Measurements from ENCODE around the gene SEMA3C. TPM values are rescaled to one million over a fixed set of nuclear protein-coding genes. Genes with fewer than 3 reads are reported as not detected.
A peak's percentile ranks its signal among the peaks of the same experiment; 100 is the strongest.

Gene SEMA3C
- total and polyA plus RNA-seq, 11 donors, result 11.7 to 110 (median 67.6) TPM

DNA sequence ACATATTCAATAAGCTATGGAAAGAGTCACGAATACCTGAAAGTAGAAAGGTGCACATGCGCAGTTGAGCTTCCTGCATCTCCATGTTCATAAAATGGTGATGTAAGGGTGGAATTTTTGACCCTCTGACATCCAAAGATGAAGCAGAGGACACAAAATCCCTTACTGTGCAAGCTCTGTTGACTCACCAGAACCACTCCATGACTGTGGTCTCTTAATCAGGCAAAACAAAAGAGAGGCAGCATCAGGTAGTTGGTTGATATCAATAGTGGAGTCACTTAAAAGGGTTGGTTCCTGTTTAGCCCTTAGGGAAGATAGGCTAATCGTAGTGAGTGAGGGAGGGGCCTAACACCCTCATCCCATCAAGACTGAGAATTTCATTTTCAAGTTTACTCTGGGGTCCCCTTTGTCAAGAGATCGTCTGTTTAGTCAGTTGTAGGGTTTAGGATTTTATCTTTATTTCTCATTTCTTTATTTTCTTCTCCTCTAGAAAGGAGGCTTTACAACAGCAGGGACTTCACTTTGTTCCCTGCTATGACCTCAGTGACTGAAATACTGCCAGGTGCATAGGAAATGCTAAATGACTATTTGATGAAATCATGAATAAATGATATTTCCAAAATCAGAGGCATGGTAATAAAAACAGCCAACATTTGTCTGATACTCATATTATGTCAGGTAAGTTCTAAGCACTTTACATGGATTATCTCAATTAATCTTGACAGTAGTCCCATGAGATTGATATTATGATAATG lies 182.3 kb downstream of the SEMA3C start:
- peak overlapping the region in 1 of 12 donors; percentile 51 for H3K27ac ChIP-seq
- no peak for TF ChIP-seq POLR2A (IDR thresholded peaks at IDR 0.05)
- TF ChIP-seq, protein P1, sequence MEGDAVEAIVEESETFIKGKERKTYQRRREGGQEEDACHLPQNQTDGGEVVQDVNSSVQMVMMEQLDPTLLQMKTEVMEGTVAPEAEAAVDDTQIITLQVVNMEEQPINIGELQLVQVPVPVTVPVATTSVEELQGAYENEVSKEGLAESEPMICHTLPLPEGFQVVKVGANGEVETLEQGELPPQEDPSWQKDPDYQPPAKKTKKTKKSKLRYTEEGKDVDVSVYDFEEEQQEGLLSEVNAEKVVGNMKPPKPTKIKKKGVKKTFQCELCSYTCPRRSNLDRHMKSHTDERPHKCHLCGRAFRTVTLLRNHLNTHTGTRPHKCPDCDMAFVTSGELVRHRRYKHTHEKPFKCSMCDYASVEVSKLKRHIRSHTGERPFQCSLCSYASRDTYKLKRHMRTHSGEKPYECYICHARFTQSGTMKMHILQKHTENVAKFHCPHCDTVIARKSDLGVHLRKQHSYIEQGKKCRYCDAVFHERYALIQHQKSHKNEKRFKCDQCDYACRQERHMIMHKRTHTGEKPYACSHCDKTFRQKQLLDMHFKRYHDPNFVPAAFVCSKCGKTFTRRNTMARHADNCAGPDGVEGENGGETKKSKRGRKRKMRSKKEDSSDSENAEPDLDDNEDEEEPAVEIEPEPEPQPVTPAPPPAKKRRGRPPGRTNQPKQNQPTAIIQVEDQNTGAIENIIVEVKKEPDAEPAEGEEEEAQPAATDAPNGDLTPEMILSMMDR (IDR thresholded peaks at IDR 0.05), result no peak
- peaks cover 0 to 2% (median 0%) of the 10 kb centered on the region in 12 donors for H3K4me1 ChIP-seq
- intact Hi-C loops (cut with DNase I), result loop anchor here in 1 of 10 donors (10.0 kb wide), 1 partner anchor 178 kb away; the partner anchor contains the start of gene SEMA3C
- WGBS, 4 donors, result 80 to 84% (median 81%) methylated on average over 4 of the region's 4 CpGs
- H3K27me3 ChIP-seq, result no peaks in the 10 kb centered on the region
- DNase-seq, result no peak
- no peak overlapping the region for H3K4me3 ChIP-seq
- no peaks in the 10 kb centered on the region for H3K36me3 ChIP-seq
- peak in 1 of 4 donors; percentile 26 for ATAC-seq
- no peaks in the 10 kb centered on the region for H3K9me3 ChIP-seq

DNA sequence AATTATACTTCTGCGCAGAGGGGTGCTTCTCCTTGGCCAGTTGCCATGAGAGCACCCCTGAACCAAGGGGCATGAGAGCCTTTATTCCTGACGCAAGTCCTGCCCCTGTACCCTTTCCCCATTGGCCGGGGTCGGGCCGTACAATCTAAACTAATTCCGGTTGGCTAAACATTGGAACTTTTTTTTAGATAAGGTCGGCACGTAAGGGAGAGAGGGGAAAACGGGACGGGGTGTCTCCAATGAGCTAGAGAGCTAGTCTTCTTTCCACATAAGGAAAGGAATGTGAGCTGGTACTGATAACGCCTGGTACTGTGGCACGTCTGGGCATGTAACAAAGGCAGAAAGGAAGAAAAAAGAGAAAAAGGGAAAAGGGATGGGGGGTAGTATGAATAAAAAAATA lies 183.5 kb downstream of the SEMA3C start:
- peak in 4 of 5 donors; percentile 10 to 57 (median 44) for DNase-seq
- TF ChIP-seq, protein P1 (IDR thresholded peaks at IDR 0.05), result no peak
- TF ChIP-seq POLR2A (IDR thresholded peaks at IDR 0.05), result no peak
- H3K36me3 ChIP-seq, result no peaks in the 10 kb centered on the region

DNA sequence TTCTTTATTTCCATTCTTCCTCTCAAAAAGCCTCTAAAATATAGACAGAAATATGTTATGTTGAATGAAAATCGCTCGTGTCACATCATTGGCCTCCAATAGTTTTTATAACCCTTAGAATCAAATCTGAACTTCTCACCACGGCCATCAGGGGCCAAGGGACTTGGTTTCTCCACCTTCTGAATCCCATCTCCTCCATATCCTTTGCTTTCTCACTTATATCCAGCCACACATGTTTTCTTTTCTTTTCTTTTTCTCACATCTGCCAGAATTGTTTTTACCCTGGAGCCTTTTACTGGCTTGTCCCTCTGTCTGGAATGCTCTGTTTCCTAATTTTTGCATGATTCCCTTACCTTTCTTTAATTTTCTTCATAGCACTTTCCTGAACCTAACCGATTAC lies 184.8 kb downstream of the SEMA3C start:
- no peak for TF ChIP-seq POLR2A (IDR thresholded peaks at IDR 0.05)
- TF ChIP-seq, protein P1 (IDR thresholded peaks at IDR 0.05), result no peak
- Histone ChIP-seq H3K9me3 (no peaks in the 10 kb centered on the region), H3K27me3 (no peaks in the 10 kb centered on the region), H3K4me1 (peaks cover 0 to 19% (median 0%) of the 10 kb centered on the region in 12 donors), H3K27ac (no peak overlapping the region), H3K36me3 (no peaks in the 10 kb centered on the region), H3K4me3 (no peak overlapping the region)
- intact Hi-C loops (cut with DNase I), result loop anchor here in 1 of 10 donors (10.0 kb wide), 1 partner anchor 181 kb away; the partner anchor contains the start of gene SEMA3C
- ATAC-seq (no peak), DNase-seq (no peak)
- 80 to 87% (median 83%) methylated on average over 4 of the region's 4 CpGs for WGBS, 4 donors

More for the DNA sequence above, 183.5 kb downstream of the SEMA3C start:
- Histone ChIP-seq H3K27me3 (no peaks in the 10 kb centered on the region), H3K9me3 (no peaks in the 10 kb centered on the region), H3K4me1 (peaks cover 0 to 6% (median 0%) of the 10 kb centered on the region in 12 donors), H3K27ac (peak overlapping the region in 4 of 12 donors; percentile 4 to 51 (median 31)), H3K4me3 (no peak overlapping the region)
- 52 to 63% (median 59%) methylated on average over 12 of the region's 12 CpGs for WGBS, 4 donors
- peak; percentile 46 to 79 (median 70) for ATAC-seq
- intact Hi-C loops (cut with DNase I), result loop anchor here in 1 of 10 donors (10.0 kb wide), 1 partner anchor 179 kb away; the partner anchor contains the start of gene SEMA3C

DNA sequence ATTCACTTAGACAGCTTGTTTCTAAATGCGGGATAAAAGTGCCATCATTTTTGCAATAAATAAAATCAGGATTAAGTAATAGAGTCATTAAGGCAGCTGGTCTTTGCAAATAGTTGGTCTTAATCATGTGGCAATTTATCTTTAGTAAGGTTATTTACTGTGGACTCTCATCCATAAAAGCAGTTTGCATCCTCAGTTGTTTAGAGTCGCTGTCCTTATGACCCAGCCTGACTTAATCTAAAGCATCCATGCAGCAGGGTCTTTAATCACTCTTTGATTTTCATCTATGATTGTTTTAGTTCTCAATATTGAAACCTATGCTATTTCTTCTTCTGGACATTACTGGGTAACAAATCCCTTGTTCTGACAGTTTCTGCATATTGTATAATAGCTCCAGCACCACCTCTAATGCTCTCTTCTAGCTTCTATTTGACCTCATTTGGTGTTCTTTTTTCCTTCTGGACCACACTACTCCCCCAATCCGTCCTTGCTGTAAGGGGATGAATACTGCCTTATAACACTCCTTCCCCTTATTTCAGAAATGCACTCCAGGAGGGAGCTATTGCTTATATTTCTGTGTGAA lies 185.4 kb downstream of the SEMA3C start:
- intact Hi-C loops (cut with DNase I), result loop anchor here in 1 of 10 donors (10.0 kb wide), 1 partner anchor 181 kb away; the partner anchor contains the start of gene SEMA3C

More for the DNA sequence above, 185.4 kb downstream of the SEMA3C start:
- ATAC-seq (no peak), DNase-seq (no peak)
- Histone ChIP-seq H3K27me3 (no peaks in the 10 kb centered on the region), H3K4me3 (no peak overlapping the region), H3K9me3 (no peaks in the 10 kb centered on the region), H3K27ac (no peak overlapping the region), H3K4me1 (peaks cover 0 to 22% (median 0%) of the 10 kb centered on the region in 12 donors), H3K36me3 (no peaks in the 10 kb centered on the region)
- no peak for TF ChIP-seq POLR2A (IDR thresholded peaks at IDR 0.05)
- TF ChIP-seq, protein P1 (IDR thresholded peaks at IDR 0.05), result no peak
- WGBS, 4 donors, result 51 to 58% (median 54%) methylated on average over 3 of the region's 3 CpGs
